ENCODE measurements around the gene MAGEA4. TPM values are rescaled to one million over a fixed set of nuclear protein-coding genes. Genes with fewer than 3 reads are reported as not detected.

MAGEA4 gene
- total RNA-seq, 1 donor from 2014 or later = not detected

GRCh38 chrX:151880895-151881294 lies 31.8 kb upstream of the MAGEA4 start:
- H3K4me3 ChIP-seq (ENCODE audit: low read depth, low read length) = no peak overlapping the region
- DNase-seq (ENCODE audit: low read depth) = no peak
- TF ChIP-seq CTCF (conservative IDR thresholded peaks at IDR 0.05; ENCODE audit: low read depth, low read length) = no peak

- H3K4me3 ChIP-seq (ENCODE audit: low read depth, low read length) = no peak overlapping the region
- no peak for DNase-seq (ENCODE audit: low read depth)
- TF ChIP-seq CTCF (conservative IDR thresholded peaks at IDR 0.05; ENCODE audit: low read depth, low read length) = no peak
Measured at GRCh38 chrX:151889421-151889820, 23.3 kb upstream of the MAGEA4 start.

GRCh38 chrX:151896734-151897474 lies 15.8 kb upstream of the MAGEA4 start:
- H3K4me3 ChIP-seq (ENCODE audit: low read depth, low read length) = no peak overlapping the region
- TF ChIP-seq CTCF (conservative IDR thresholded peaks at IDR 0.05; ENCODE audit: low read depth, low read length) = no peak
- no peak for DNase-seq (ENCODE audit: low read depth)

- H3K4me3 ChIP-seq (ENCODE audit: low read depth, low read length) = no peak overlapping the region
- no peak for DNase-seq (ENCODE audit: low read depth)
- TF ChIP-seq CTCF (conservative IDR thresholded peaks at IDR 0.05; ENCODE audit: low read depth, low read length) = no peak
Measured at GRCh38 chrX:151899622-151900021, 13.1 kb upstream of the MAGEA4 start.

- TF ChIP-seq CTCF (conservative IDR thresholded peaks at IDR 0.05; ENCODE audit: low read depth, low read length) = no peak
- no peak for DNase-seq (ENCODE audit: low read depth)
- no peak overlapping the region for H3K4me3 ChIP-seq (ENCODE audit: low read depth, low read length)
Measured at GRCh38 chrX:151901826-151902225, 10.9 kb upstream of the MAGEA4 start.

- no peak for TF ChIP-seq CTCF (conservative IDR thresholded peaks at IDR 0.05; ENCODE audit: low read depth, low read length)
- no peak overlapping the region for H3K4me3 ChIP-seq (ENCODE audit: low read depth, low read length)
- DNase-seq (ENCODE audit: low read depth) = peak; percentile 49
Measured at GRCh38 chrX:151902813-151903591, 9.7 kb upstream of the MAGEA4 start.

Data from epithelial cell of proximal tubule (primary cell).